Upper lobe of left lung (tissue), 4 donors: ENCODE results near the gene TTLL5.

Source experiments
- CTCF ChIP-seq, 6 experiments: fragments of 450-650 bp in 4 of 6; fragments of 200-600 bp in 2 of 6; sonication (generic) in 2 of 6; IDR thresholded peaks; one replicate each; pipeline ENCODE4 v1.5.1; 2016 to 2019; ENCODE audit warnings: antibody characterized with exemption in 6 of 6
- POLR2A ChIP-seq, 4 donors: fragments of 450-650 bp; IDR thresholded peaks; one replicate each; pipeline ENCODE4 v1.5.1; 2016 to 2017; ENCODE audit warnings: antibody characterized with exemption in 4 of 4, mild to moderate bottlenecking in 2 of 4
- POLR2AphosphoS5 ChIP-seq, 2 donors: sonication (generic); formaldehyde crosslinking; IDR thresholded peaks; one replicate each; pipeline ENCODE4 v1.5.1; 2017; ENCODE audit warnings: antibody characterized with exemption in 2 of 2

GRCh38 chr14:75807667-75808360 lies 146.8 kb downstream of the TTLL5 start:
- TF ChIP-seq CTCF (IDR thresholded peaks at IDR 0.05) (no peak), POLR2AphosphoS5 (IDR thresholded peaks at IDR 0.05) (no peak), POLR2A (IDR thresholded peaks at IDR 0.05) (no peak)
